SK-N-SH treated with all-trans-retinoic acid at 6 μM for 48 hours (cell line): ENCODE data around the gene GPR37L1.
"Not testable (repeated sequence)": the region's sequence is repeated elsewhere in the genome, so short reads cannot be mapped to it uniquely, and the experiment has no call there.

Source experiments
- ATAC-seq: fragments of 200-7000 bp; cut with Tn5 transposase; 3 replicates; pipeline ENCODE4 v1.9.1; 2020; ENCODE audit warnings: mild to moderate bottlenecking, moderate library complexity
- ARNTL ChIP-seq: fragments of 450-650 bp; formaldehyde crosslinking; IDR thresholded peaks from 2 replicates; pipeline ENCODE4 v1.5.0; 2020; ENCODE audit warnings: low read depth, mild to moderate bottlenecking, moderate library complexity, borderline replicate concordance
- BACH2 ChIP-seq: fragments of 250-450 bp; sonication (Bioruptor Pico); IDR thresholded peaks from 2 replicates; pipeline ENCODE4 v1.9.0; 2021; ENCODE audit warnings: mild to moderate bottlenecking, borderline replicate concordance
- CSDC2 ChIP-seq: fragments of 250-450 bp; sonication (Bioruptor Pico); IDR thresholded peaks from 2 replicates; pipeline ENCODE4 v1.5.0; 2020; ENCODE audit warnings: mild to moderate bottlenecking, moderate library complexity
- ISL1 ChIP-seq: fragments of 250-450 bp; sonication (Bioruptor Pico); IDR thresholded peaks from 2 replicates; pipeline ENCODE4 v2.1.2; 2022; ENCODE audit warnings: mild to moderate bottlenecking, moderate library complexity
- OSR1 ChIP-seq: fragments of 250-450 bp; sonication (Bioruptor Pico); IDR thresholded peaks from 2 replicates; pipeline ENCODE4 v1.8.0; 2022; ENCODE audit warnings: moderate library complexity, mild to moderate bottlenecking, inconsistent platforms
- PPARA ChIP-seq: fragments of 250-450 bp; sonication (Bioruptor Pico); IDR thresholded peaks from 2 replicates; pipeline ENCODE4 v1.5.0; 2020; ENCODE audit warnings: mild to moderate bottlenecking, borderline replicate concordance
- SNAI2 ChIP-seq: fragments of 250-450 bp; sonication (Bioruptor Pico); IDR thresholded peaks from 2 replicates; pipeline ENCODE4 v1.5.0; 2020; ENCODE audit warnings: mild to moderate bottlenecking, moderate library complexity
- ZC3H10 ChIP-seq: fragments of 250-450 bp; sonication (Bioruptor Pico); IDR thresholded peaks from 2 replicates; pipeline ENCODE4 v1.5.1; 2021; ENCODE audit warnings: mild to moderate bottlenecking, moderate library complexity
- ZFP3 ChIP-seq: fragments of 250-450 bp; sonication (Bioruptor Pico); IDR thresholded peaks from 2 replicates; pipeline ENCODE4 v1.5.0; 2020; ENCODE audit warnings: mild to moderate bottlenecking, moderate library complexity
- ZFP30 ChIP-seq: fragments of 450-650 bp; formaldehyde crosslinking; IDR thresholded peaks from 2 replicates; pipeline ENCODE4 v1.5.0; 2022; ENCODE audit warnings: mild to moderate bottlenecking, moderate library complexity
- ZNF565 ChIP-seq: fragments of 450-650 bp; formaldehyde crosslinking; conservative IDR thresholded peaks from 2 replicates; pipeline ENCODE4 v1.5.0; 2020; ENCODE audit warnings: low read depth, mild to moderate bottlenecking, moderate library complexity
- ZNF70 ChIP-seq: fragments of 450-650 bp; formaldehyde crosslinking; IDR thresholded peaks from 2 replicates; pipeline ENCODE4 v1.5.0; 2020; ENCODE audit warnings: mild to moderate bottlenecking, moderate library complexity
- ZNF8 ChIP-seq: fragments of 450-650 bp; formaldehyde crosslinking; IDR thresholded peaks from 2 replicates; pipeline ENCODE4 v1.5.0; 2020; ENCODE audit warnings: mild to moderate bottlenecking, moderate library complexity
- TF ChIP-seq, protein P1 (sequence below): fragments of 250-450 bp; sonication (Bioruptor Pico); IDR thresholded peaks from 2 replicates; pipeline ENCODE4 v1.5.1; 2020; ENCODE audit warnings: low read depth, mild to moderate bottlenecking, moderate library complexity
- TF ChIP-seq, protein P2 (sequence below): fragments of 250-450 bp; sonication (Bioruptor Pico); IDR thresholded peaks from 2 replicates; pipeline ENCODE4 v1.8.0; 2021; ENCODE audit warnings: low read depth, mild to moderate bottlenecking, moderate library complexity, borderline replicate concordance
- TF ChIP-seq, protein P3 (sequence below): fragments of 250-450 bp; sonication (Bioruptor Pico); IDR thresholded peaks from 2 replicates; pipeline ENCODE4 v1.8.0; 2020; ENCODE audit warnings: mild to moderate bottlenecking, moderate library complexity, borderline replicate concordance
- TF ChIP-seq, protein P4 (sequence below): fragments of 250-450 bp; sonication (Bioruptor Pico); IDR thresholded peaks from 2 replicates; pipeline ENCODE4 v1.5.0; 2020; ENCODE audit warnings: mild to moderate bottlenecking, moderate library complexity
- TF ChIP-seq, protein P5 (sequence below): fragments of 250-450 bp; sonication (Bioruptor Pico); IDR thresholded peaks from 2 replicates; pipeline ENCODE4 v1.5.1; 2021; ENCODE audit warnings: mild to moderate bottlenecking, moderate library complexity

Gene GPR37L1

DNA sequence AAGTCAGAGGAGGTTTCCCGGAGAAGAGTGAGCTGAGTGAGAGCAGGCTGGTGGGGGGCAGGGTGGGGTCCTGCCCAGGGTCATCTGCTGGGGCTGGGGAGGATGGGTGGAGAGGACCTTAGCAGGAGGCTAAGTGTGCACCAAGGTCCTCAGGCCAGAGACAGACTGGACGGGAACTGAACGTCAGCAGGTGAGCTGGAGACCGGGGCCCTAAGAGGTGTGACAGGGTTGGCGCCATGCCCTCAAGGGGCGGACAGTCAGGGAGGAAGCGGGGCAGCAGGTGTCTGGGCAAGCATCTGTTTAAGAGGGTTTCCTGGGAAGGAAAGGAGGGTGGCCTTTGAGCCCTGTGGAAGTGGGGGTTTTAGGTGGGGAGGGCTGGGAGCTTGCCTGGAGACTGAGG, 51.3 kb downstream of the GPR37L1 start:
- TF ChIP-seq ZNF8 (no peak), SNAI2 (CRISPR knock-in tag) (no peak), ARNTL (CRISPR knock-in tag) (no peak), ISL1 (CRISPR knock-in tag) (no peak), CSDC2 (CRISPR knock-in tag) (no peak), ZFP3 (CRISPR knock-in tag) (no peak), ZFP30 (no peak)
- TF ChIP-seq, protein P1, sequence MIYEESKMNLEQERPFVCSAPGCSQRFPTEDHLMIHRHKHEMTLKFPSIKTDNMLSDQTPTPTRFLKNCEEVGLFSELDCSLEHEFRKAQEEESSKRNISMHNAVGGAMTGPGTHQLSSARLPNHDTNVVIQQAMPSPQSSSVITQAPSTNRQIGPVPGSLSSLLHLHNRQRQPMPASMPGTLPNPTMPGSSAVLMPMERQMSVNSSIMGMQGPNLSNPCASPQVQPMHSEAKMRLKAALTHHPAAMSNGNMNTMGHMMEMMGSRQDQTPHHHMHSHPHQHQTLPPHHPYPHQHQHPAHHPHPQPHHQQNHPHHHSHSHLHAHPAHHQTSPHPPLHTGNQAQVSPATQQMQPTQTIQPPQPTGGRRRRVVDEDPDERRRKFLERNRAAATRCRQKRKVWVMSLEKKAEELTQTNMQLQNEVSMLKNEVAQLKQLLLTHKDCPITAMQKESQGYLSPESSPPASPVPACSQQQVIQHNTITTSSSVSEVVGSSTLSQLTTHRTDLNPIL (CRISPR knock-in tag): no peak
- TF ChIP-seq, protein P2, sequence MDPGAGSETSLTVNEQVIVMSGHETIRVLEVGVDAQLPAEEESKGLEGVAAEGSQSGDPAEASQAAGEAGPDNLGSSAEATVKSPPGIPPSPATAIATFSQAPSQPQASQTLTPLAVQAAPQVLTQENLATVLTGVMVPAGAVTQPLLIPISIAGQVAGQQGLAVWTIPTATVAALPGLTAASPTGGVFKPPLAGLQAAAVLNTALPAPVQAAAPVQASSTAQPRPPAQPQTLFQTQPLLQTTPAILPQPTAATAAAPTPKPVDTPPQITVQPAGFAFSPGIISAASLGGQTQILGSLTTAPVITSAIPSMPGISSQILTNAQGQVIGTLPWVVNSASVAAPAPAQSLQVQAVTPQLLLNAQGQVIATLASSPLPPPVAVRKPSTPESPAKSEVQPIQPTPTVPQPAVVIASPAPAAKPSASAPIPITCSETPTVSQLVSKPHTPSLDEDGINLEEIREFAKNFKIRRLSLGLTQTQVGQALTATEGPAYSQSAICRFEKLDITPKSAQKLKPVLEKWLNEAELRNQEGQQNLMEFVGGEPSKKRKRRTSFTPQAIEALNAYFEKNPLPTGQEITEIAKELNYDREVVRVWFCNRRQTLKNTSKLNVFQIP (CRISPR knock-in tag): no peak
- no peak for ATAC-seq

DNA sequence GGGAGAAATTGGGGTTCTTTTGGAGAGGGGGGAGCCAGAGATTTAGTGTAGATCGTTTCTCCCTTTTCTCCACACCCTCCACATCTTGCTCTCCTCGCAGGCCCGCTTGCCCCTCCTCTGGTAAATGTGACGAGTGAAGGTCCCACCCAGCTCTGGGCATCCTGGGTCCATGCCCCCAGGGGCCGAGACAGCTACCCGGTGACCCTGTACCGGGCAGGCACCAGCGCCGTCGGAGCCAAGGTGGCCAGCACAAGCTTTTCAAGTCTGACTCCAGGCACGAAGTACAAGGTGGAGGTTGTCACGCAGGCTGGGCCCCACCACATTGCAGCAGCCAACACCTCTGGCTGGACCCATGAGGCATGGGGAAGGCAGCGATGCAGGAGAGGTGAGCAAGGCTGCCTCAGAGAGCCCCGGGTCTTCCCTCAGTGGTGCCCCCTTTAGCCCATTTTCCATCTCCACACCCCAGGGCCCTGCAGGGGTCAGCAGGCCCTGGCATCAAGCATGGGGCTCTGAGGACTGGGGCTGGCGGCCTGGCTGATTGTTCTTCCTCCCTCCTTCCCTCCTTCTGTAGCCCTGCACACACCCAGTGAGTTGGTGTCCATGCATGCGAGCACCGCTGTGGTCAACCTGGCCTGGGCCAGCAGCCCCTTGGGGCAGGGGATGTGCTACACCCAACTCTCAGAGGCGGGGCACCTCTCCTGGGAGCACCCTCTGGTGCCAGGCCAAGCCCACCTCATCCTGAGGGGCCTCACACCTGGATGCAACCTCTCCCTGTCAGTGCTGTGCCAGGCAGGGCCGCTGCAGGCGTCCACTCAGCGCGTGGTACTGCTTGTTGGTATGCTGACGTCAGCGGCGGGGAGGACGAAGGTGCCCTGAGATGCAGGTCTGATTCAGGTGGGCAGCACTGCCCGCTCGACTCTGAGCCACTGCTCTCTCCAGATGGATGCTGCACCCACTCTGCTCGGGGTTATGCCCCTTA, 54.5 kb downstream of the GPR37L1 start:
- ATAC-seq: peak; percentile 23
- TF ChIP-seq PPARA (CRISPR knock-in tag) (no peak), ZFP3 (CRISPR knock-in tag) (no peak), ZNF70 (no peak), ZNF8 (no peak), OSR1 (CRISPR knock-in tag) (no peak), CSDC2 (CRISPR knock-in tag) (no peak), ZC3H10 (CRISPR knock-in tag) (no peak), SNAI2 (CRISPR knock-in tag) (no peak), BACH2 (no peak), ZNF565 (no peak)
- TF ChIP-seq, protein P3, sequence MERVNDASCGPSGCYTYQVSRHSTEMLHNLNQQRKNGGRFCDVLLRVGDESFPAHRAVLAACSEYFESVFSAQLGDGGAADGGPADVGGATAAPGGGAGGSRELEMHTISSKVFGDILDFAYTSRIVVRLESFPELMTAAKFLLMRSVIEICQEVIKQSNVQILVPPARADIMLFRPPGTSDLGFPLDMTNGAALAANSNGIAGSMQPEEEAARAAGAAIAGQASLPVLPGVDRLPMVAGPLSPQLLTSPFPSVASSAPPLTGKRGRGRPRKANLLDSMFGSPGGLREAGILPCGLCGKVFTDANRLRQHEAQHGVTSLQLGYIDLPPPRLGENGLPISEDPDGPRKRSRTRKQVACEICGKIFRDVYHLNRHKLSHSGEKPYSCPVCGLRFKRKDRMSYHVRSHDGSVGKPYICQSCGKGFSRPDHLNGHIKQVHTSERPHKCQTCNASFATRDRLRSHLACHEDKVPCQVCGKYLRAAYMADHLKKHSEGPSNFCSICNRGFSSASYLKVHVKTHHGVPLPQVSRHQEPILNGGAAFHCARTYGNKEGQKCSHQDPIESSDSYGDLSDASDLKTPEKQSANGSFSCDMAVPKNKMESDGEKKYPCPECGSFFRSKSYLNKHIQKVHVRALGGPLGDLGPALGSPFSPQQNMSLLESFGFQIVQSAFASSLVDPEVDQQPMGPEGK (CRISPR knock-in tag): no peak
- TF ChIP-seq, protein P1 (CRISPR knock-in tag): no peak
- TF ChIP-seq, protein P4, sequence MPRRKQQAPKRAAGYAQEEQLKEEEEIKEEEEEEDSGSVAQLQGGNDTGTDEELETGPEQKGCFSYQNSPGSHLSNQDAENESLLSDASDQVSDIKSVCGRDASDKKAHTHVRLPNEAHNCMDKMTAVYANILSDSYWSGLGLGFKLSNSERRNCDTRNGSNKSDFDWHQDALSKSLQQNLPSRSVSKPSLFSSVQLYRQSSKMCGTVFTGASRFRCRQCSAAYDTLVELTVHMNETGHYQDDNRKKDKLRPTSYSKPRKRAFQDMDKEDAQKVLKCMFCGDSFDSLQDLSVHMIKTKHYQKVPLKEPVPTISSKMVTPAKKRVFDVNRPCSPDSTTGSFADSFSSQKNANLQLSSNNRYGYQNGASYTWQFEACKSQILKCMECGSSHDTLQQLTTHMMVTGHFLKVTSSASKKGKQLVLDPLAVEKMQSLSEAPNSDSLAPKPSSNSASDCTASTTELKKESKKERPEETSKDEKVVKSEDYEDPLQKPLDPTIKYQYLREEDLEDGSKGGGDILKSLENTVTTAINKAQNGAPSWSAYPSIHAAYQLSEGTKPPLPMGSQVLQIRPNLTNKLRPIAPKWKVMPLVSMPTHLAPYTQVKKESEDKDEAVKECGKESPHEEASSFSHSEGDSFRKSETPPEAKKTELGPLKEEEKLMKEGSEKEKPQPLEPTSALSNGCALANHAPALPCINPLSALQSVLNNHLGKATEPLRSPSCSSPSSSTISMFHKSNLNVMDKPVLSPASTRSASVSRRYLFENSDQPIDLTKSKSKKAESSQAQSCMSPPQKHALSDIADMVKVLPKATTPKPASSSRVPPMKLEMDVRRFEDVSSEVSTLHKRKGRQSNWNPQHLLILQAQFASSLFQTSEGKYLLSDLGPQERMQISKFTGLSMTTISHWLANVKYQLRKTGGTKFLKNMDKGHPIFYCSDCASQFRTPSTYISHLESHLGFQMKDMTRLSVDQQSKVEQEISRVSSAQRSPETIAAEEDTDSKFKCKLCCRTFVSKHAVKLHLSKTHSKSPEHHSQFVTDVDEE: no peak

DNA sequence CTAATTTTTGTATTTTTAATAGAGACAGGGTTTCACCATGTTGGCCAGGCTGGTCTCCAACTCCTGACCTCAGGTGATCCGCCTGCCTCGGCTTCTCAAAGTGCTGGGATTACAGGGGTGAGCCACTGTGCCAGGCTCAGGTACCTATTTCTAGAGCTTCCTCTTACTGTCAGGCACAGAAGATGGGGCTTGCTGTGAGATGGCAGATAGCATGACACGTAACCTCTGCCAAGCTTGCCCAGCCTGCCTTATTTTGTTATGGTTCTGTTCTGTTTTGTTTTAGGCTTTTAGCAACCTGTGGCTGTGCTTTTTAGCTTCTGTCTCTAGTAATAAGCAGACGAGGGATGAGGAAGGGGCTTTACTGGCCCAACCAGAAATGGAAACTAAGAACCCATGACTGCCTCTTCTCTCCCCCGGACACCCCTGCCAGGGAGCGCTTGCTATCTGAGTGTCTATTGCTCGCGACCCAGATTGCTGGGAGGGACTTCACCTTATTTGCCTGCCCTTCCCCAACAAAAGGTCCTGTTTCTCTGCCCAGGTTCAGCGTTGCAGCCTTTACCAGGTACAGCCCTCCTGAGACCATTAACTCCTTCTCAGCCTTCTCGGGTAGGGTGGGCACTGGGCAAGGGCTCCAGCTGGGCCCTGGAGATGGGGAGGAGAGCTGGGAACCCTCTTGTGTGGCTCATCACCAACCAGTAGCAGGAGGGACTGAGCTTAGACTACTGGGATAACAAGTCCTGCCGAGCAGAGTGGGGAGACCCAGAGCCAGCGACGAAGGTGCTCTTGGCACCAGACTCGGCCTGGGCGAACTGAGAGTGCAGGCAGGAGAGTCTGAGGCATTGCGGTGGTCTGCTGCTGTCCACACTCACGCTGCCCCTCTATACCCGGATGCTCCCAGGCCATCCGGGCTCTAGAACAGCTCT, 57.4 kb downstream of the GPR37L1 start:
- TF ChIP-seq, protein P5, sequence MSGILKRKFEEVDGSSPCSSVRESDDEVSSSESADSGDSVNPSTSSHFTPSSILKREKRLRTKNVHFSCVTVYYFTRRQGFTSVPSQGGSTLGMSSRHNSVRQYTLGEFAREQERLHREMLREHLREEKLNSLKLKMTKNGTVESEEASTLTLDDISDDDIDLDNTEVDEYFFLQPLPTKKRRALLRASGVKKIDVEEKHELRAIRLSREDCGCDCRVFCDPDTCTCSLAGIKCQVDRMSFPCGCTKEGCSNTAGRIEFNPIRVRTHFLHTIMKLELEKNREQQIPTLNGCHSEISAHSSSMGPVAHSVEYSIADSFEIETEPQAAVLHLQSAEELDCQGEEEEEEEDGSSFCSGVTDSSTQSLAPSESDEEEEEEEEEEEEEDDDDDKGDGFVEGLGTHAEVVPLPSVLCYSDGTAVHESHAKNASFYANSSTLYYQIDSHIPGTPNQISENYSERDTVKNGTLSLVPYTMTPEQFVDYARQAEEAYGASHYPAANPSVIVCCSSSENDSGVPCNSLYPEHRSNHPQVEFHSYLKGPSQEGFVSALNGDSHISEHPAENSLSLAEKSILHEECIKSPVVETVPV (CRISPR knock-in tag): no peak
- TF ChIP-seq, protein P1 (CRISPR knock-in tag): no peak
- TF ChIP-seq, protein P3 (CRISPR knock-in tag): no peak
- TF ChIP-seq ZNF70: no peak
- TF ChIP-seq BACH2: no peak
- no peak for TF ChIP-seq ZC3H10 (CRISPR knock-in tag)
- ATAC-seq: no peak

DNA sequence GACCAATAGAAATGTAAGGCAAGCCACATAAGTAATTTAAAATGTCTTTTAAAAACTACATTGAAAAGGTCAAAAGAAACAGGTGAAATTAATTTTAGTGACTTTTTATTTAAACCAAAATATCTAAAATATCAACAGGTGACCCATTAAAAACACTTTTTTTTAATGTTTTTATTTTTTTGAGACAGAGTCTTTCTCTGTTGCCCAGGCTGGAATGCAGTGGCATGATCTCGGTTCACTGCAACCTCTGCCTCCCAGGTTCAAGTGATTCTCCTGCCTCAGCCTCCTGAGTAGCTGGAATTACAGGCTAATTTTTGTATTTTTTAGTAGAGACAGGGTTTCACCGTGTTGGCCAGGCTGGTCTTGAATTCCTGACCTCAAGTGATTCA, 58.0 kb downstream of the GPR37L1 start:
- ATAC-seq: not testable (repeated sequence)
